HG03159 (cell line): Measurements from ENCODE around the gene RNF144A.
A peak's percentile ranks its signal among the peaks of the same experiment; 100 is the strongest.

Experiments used
- ATAC-seq: cut with Tn5 transposase; IDR thresholded peaks from one replicate; pipeline ENCODE4 v1.9.1; 2021; ENCODE audit warnings: mild to moderate bottlenecking, moderate library complexity; ENCODE audit not compliant: unreplicated experiment

RNF144A gene

DNA sequence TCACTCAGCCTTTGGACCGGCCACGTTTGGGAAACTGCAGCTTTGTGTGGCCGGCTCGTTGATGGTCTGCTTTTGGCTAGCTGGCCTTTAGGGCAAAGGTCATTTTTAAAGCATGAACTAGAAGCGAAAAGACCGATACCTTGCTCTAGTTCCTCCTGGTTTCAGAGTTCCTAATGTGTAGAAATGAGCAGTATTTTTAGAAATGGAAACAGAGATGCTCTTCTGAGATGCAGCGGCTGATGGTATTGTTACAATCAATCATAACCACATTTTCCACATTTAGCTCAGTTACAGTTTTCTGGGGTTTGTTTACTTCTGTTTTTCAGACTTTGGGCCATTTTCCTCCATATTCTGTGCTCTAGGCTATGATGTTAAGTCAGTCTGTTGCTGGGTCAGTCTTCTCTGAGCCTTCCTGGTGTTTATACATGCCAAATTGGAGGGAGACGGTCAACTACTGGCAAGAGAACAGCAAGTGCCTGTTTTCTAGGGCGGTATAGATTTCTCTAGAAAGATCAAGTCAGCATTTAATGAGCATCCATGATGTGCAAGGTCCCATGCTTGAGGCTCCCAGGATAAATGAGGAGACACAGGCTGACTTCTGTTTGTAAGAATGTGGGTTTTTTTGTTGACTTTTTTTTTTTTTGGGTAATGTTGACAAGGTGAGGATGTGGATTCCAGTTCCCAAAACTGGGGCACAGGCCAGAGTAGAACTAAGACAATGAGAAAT, 28.0 kb downstream of the RNF144A start:
- peak; percentile 86 for ATAC-seq

DNA sequence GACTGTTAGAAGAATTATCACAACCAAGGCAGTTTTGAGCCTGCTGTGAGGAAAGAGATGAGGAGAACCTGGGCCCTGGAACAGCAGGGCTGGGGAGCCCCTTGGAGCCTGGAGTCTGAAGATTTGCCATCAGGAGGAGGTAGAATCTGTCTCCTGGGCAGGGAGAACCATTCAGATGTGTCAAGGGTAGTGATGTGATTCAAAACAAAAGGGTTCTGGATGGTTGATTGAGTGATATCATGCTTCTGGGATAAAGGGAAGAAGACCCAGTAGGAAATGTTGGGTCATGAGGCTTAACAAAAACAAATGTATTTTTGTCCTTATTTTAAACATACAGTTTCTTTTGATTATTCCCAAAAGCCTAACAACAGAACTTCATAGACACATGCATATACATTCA, 28.6 kb downstream of the RNF144A start:
- ATAC-seq, result no peak

DNA sequence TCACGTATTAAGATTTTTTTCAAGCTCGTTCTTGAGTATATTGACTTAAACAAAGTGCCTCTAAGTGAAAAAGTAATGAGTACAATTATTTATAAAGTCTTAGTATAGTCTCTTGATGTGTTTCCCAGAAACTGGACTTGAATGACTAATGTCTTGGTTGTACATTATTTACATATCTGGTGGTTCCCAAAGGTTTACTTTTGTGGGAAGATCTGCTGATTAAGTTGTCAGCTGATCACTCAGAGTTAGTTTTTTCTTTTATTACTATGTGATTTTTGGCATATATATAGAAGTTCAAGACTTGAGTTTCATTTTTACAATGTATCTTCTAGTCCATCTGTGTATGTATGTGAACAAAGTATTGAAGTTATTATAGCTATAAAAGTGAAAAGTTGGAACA, 29.5 kb downstream of the RNF144A start:
- ATAC-seq, result no peak

DNA sequence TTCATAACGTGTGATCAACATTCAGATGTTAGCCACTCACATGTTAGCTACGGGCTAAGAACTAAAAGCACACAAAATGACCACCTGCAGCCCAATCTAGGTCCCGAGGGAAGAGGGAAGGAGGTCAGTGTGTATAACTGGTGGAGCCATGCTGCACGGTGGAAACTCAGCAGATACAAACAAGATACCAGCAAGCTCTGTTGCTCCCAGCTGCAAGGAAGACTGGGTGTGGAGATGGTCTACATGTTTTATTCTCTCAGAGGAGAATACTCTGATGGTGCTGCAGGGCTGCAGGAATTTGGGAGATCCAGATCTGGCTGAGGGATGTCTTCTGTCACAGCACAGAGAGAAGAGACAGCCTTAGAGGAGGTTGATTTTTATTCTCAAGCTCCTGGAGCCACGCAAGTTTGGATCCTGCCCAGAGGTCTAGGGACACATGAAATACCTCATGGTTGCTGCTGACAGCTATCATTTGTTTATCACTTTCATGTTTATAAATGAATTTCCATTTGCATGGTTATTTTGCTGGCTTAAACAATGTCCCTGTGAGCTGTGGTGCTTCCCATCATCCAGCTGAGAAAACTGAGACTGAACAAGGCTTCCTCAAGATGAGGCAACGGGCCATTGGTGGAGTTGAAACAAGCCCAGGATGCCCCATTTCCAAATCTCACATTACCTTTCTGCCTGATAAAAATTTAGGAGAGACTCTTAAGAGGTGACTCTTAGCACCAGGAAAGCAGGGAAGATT, 30.9 kb downstream of the RNF144A start:
- no peak for ATAC-seq

DNA sequence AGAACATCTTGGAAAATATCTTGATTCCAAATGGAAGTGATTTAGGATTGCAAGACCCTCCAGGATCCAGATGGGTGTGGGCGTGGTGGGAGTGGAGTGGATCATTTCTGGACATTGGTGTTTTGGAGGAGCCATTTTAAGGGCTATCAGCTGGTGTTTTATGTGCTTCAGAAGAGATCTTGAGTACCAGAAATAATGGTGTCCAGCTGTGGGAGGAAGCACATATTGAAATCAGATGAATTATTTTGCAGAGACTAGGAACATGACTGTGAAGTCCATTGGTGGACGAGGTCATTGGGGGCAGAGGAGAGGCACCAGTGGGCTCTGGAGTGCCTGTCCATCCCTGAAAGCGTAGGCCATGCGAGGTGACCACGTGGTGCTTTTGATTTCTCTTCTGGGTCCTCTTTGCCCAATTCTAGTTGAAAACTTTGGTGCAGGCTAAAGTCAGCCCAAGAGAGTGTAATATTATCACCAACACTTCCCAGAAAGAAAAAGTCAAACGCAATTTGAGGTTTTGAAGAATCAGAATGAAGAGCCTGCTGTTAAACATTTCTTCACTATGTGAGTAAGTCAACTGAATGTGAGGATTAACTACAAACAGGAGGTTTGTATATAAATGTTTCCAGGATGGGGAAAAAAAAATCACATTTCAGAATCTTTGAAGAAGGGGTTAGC, 31.6 kb downstream of the RNF144A start:
- no peak for ATAC-seq

DNA sequence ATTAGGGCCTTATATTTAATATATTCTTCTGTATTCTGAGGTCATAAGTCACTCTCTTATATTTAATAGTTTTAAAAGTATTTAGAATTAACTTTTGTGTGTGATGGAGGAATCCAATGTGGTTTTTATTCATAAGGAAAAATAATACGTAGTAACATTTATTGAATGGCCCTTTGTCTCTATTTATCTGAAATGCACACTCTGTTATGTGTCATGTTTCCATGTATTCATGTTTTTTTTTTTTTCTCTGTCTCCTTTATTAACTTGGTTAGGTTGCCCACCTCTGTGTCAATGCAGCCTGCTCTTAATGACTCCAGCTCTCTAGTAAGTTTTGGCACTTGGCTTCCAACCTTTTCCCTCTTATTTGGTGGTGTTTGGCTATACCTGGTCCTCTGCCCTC, 33.8 kb downstream of the RNF144A start:
- no peak for ATAC-seq

DNA sequence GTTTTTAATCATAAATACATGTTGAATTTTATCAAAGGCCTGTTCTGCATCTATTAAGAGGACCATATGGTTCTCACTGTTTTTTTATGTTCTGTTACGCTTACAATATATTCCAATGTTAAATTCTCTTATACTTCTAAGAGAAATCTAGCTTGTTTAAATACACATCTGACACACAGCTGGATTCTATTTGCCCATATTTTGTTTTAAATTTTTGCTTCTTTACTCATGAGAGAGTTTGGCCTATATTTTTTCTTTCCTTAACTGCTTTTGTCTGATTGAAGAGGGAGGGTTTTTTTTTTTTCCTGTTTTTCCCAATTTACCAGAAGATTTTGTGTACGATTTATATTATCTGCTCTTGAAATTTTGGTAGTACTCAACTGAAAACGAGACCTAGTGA, 34.9 kb downstream of the RNF144A start:
- no peak for ATAC-seq

DNA sequence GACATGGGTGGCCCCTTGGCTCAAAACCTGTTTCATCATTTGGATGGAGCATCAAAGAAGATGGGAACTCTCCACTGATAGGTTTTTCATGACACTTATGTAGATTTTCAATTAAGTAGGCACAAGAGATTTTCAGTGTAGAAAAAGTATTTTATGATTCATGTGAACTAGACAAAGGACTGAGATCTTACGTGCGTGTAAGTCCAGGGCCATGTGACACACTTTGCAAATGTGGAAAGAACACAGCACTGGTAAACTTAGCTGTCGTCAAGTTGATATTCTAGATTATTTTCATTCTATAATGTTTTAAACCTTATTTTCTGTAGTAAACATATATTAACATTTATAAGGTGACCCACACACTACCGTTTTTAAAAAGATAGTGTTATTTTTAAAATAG, 37.4 kb downstream of the RNF144A start:
- ATAC-seq, result no peak

DNA sequence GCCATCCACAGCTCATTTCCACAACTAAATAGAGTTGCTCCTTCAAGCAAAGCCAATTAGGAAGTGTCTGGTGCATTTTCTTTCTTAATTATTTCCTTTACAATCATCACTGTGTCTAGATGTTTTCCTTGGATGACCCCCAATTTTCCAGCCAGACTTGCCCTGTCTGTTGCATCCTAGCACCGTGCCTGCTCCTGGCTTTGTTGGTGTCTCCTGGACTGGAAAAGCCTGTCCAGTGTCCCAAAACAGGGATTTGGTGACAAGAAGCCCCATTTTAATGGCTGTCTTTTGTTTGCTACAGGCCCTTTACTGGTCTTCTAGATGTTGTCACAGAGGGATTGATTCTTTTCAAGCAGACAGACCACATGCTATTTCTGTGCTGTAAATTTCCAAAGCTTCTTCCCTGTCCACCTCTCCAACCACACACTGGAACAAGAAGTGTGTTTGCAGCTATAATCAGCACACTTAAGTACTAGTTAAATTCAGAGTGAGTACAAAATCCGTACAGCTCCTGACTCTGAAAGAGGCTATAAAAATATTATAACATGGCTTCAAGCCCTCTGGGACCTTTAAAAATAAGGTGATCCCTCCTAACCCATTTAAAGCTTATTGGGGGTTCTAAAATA, 38.4 kb downstream of the RNF144A start:
- ATAC-seq, result no peak

DNA sequence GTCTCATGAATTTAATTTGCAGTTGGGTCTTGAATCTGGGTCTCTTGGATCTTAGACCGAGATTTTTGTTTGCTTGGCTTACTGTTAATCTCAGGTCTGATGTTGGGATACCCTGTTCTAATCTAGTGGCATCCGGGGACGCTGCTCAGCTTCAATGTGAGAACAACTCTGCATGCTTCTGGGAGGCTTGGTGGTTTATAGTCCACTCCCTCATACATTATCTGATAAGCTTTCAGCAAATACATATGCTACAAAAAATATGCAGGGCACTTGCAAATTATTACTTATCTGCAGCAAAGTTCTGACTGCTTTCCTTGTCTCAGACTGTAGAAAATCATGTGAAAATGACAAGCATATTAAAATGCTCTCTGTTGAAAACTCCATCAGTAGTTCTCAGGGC, 39.4 kb downstream of the RNF144A start:
- no peak for ATAC-seq

DNA sequence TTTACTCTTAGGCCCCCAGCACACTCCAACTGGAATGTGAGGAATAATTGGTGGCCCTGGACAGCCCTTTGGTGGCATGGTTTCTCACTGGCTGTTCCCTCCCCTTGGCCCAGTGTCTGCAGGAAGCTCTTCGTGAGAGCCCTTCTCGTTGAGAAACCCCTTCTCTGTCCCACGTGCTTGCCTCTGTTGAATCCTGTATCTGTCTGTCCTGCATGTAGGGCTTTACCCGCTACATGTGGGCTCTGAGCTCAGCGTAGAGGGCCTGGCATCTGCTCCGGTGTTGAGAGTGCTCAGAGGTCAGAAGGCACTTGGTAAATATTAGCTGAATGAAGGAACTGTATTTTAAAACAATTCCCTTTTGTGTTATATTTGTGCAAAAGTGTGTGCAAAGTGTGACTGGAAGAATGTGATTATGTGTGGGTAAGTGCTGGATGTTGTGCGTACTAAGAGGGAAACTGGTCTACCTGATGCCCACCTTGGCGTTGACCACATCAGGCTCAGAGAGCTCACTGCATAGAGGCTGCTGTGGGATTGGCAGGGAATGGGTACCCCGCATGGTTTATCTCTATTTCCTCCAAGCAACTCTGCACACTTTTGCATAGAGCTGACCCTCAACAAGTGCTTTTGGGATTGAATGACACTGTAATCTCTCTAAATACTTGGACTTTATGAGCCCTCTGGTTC, 40.0 kb downstream of the RNF144A start:
- no peak for ATAC-seq

DNA sequence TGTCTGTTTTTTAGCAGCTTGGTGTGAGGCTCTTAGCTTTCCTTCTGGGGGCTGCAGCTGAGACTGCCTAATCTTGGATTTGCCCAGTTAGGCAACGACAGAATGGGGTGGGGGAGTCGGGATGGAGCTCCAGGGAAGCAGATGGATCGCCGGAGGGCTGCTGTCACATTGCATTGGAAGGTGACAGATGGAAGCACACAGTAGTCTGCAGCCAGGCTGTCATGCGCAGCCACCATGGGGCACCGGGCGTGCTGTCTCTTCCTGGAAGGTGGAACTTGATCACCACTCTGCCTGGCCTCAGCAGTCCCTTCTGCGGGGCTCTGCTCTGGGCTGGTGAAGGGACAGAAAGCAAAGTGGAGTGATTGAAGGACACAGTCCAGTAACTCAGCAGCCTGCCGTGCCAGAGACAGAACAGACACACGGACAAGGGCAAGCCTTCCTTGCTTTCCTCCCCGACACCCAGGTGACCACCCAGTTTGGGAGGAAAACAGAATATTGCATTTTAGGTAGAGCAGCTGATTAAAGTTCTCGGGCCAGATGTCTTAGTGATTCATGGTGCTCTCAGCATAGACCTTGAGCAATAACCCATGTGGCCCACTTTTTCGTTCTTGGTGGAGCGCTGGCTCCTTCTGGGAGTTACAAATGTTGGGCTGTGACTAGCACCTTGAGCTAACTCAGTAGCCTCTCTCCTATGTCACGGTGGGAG, 40.9 kb downstream of the RNF144A start:
- ATAC-seq, result no peak

DNA sequence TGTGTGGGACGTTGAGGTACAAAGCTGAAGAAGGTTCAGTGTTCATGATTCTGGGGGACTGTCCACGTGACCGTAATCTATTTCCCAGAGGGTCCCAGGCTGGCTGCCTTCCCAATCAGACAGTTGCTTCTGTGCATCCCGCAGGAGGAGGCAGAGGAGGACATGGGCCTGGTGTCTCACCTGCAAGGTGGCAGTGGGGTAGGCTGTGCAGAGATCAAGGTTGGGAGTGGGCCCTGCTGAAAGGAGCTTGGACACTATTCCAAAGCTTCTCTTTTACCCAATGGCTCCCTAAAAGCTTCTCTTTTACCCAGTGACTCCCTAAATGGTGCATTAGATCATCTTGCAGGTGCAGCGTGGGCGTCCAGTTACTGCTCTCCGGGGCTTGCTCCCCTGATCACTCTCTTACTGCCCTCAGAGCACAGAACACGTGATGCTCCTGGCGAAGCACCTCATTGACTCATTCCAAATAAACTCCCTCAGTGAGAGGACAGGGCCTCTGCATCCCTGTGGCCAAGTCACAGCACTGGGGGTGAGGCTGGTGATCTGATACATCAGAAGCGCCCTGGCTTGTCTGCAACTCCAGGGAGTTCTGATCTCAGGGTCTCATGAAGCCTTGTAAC, 41.5 kb downstream of the RNF144A start:
- ATAC-seq, result no peak

DNA sequence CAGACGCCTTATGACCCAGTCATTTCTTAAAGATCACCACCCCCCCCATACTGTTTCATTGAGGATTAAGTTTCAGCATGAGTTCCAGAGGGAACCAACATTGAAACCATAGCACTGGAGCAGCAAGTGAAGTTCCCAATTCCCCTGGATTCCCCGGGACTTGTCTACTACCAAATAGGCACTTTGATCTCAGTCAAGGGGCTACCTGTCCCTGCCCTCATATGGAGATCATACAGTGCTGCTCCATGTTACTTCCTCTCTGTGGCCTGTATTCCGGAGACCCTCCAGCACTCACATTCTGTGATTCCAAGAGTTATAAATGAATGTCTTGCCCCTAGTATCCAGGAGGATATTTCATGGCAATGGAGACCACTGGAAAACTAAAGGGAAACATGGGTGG, 42.5 kb downstream of the RNF144A start:
- ATAC-seq, result no peak

DNA sequence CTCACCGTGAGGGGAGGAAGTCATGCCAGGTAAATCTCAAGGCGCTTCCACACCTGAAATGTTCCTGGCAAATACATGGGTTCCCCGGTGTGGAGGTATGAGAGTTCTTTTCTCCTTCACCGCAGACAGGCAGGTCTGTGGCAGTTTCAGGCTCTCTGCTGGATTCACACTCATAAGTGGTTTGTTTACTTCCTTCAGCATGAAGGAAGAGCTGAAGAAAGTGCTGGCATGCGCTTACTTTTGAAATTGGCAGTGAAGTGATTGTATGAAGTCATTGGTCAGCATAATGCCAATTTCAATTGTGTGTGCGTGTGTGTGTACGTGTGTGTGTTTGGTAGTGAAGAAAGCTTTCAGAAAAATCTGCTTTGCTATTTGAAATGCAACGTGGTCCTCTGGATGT, 43.4 kb downstream of the RNF144A start:
- ATAC-seq, result no peak

DNA sequence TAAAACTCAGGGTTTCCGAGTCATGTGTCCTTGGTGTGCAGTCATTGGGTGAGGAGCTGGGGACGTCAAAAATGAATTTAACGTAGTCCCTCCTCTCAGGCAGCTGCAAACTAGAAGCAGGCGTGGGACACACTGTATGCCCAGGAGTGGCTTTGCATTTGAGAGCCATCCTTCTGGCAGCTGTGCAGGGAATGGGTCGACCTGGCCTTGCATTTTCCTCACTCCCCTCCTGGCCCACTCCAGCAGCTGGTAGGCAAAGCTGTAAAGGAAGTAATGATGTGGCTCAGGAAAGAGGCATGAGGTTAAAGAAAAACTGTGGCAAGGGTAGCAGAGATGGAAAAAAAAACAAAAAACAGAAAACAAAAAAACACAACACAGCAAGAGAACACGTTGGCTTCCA, 46.5 kb downstream of the RNF144A start:
- ATAC-seq, result no peak

DNA sequence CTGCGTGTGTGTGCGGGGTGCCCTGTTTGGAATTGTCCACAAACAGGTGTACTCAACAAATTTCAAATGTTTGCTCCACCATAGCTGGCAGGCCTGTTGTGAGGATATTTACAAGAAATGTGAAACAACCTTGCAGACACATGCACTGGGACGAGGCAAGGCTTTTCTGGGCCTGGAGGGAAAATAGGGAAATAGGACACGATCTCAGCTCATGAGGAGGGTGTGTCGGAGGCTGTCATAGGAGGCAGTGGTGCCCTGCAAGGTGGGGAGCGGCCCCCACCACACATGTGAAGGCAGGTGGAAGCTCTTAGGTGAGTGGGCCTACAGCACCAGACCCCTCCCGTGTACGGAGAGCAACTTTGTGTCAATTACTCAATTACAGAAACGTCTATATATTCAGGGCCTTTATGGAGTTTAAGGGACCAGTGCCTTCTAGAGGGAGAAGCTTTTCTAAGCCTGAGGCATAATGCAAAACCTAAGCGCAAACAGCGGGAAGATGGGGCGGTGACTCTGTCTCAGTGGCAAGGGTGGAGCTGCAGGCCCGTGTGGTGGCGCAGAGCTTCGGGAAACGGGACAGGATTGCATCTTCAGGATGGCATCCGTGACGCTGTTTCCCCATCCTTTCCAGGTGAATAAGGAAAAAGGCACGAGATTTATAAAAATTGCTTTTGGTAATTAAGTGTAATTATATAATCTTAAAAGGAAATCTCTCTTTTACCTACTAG, 48.0 kb downstream of the RNF144A start:
- no peak for ATAC-seq

DNA sequence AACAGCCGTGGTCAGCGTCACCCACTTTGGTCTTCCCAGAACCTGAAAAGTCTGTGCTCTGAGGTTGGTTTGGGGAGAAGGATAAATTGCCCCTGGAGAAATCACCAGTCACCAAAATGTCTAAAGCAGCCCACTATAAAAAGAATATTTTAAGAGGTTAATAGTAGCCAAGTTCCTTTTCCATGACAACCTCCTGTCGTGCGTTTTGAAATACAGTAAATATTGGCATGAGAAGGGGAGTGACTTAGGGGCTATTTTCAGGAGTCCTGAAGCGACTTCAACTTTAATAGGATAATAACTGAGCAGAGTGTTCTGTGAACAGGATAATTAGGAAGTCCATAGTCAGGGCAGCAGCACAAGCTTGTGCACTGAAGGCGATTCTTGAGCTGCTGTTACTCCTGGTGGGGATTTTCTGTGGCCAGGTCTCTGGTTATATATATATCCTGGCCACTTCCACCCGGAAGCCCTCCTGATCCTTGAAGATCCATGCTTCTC, 49.3 kb downstream of the RNF144A start:
- ATAC-seq, result no peak

DNA sequence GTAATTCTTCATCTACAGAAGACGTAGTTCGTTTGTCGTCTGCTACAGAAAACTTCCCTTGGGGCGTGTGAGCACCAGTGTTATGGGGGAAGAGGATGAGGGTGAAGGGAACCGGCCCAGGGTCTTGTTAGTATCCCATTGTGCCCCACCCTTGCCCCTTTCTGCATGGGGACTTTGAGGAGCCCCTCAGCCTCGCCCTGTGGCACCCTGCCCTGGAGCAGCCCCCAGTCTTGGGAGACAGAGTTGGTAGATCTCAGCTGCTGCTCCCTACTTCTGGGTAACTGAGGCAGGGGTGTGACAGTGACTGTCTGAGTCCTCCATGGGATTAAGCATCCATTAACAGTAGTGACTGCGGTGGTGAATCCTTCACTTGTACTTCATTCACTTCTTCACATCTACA, 50.1 kb downstream of the RNF144A start:
- ATAC-seq, result no peak
